B cell (primary cell): Measurements from ENCODE around the gene PHYH.

Source experiments
- CTCF ChIP-seq: fragments of 200-600 bp; IDR thresholded peaks from one replicate; pipeline ENCODE4 v1.8.0; 2022; ENCODE audit warnings: antibody characterized with exemption, mild to moderate bottlenecking
- EZH2 ChIP-seq: IDR thresholded peaks from 2 replicates; pipeline ENCODE4 v1.6.1; 2012; ENCODE audit warnings: borderline replicate concordance, low read depth, mild to moderate bottlenecking, moderate library complexity, low read length; ENCODE audit not compliant: insufficient read depth, poor library complexity, severe bottlenecking

GRCh38 chr10:13321576-13321975, 21.7 kb upstream of the PHYH start:
- no peak for TF ChIP-seq CTCF
- TF ChIP-seq EZH2, result no peak
